ENCODE data around the gene TMEM97.

The TMEM97 gene

DNA sequence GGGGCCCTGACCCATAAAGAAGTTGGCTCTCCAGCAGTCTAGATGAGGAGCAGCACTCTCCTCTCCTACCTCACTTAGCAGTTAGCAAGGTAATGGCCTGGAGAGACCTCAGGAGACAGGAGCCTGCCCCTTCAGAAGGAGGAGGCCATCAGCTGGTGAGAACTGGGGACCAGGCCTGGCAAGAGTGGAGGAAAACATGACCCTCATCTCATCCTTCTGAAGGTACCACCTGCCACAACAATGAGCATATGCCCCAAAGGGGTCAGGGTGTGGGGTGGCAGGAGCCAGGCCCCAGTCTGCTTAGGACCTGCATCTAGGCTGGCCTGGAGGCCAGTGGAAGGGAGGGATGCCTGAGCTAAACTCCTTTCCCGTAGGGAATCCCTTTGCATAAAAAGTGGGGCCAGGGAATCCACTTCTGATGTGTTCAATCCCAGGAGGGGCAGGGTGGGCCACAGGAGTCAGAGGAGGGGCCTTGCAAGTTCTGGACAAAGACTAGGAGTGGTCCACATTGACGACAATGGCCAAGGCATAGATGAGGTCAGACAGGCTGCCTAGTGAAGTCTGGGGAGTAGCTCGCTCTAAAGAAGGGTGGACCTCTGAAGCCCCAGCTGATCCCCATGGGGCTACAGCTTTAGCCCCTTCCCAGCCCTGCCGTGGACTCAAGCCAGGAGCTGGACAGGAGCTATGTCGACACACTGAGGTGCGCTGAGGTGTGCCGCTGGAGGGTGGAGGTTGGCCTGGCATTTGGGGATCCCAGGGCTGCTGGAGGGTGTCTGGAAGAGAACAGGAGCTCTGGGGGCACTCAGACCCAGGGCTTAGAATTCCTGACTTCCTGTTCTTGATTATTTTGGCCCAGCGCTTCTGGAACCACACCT lies 45.0 kb downstream of the TMEM97 start:
- FAIRE-seq = no peak

DNA sequence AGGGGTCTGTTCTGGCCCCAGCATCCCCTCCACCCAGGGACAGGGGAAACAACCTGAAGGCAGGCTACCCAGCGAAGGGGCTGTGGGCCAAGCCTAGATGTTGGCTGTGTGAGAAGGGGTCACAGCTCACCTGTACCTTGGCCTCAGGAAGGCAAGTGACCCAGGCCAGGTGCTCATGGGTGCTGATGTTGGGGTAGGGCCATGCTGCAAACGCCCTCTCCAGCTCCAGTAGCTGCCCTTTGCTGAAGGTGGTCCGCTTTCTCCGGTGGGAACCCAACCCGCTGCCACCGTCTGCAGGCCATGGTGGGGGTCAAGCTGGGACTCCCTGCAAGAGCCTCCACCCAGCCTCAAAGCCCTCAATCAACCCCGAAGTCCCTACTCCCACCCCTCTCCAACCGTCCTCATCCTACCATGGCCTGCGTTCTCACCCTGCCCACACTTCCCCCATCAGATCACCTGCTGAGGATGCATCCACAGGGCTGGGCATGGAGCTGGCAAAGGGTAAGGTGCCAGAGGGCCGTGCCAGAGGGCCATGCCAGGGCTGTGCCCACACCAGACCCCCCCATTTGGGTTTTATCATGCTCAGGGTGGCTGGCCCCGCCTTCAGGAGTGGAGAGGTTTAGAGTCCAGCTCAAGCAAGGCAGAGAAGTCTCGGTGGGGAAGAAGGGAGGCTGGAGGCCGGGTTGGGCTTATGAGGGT lies 45.8 kb downstream of the TMEM97 start, which contains the start of gene SEBOX:
TSS of gene SEBOX (minus strand) at position 535 of the 699 bp plus-strand sequence. CDS start at position 487, 48 bp downstream.
- FAIRE-seq = no peak
- no peak for DNase-seq (ENCODE audit: low spot score)

More for the DNA sequence above, 45.0 kb downstream of the TMEM97 start:
- no peak for DNase-seq (ENCODE audit: low spot score)

DNA sequence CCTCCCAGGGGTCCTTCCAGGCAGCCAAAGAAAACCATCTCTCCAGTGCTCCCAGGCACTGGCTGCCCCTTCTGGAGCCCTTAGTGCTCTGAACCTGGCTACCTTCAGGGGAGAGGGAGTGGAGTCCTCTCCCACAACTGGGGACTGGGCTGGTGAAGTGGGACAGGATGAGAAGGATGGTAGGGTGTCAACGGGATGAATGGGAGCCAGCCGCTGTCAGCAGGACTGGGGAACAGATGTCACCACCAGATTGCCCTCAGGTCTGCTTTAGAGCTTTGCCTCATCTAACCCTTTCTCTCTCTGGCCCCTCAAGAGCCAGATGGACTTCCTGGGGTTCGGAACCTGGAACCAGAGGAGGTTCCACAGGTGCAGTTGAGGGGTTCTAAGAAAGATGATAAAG lies 46.5 kb downstream of the TMEM97 start:
- FAIRE-seq = no peak

DNA sequence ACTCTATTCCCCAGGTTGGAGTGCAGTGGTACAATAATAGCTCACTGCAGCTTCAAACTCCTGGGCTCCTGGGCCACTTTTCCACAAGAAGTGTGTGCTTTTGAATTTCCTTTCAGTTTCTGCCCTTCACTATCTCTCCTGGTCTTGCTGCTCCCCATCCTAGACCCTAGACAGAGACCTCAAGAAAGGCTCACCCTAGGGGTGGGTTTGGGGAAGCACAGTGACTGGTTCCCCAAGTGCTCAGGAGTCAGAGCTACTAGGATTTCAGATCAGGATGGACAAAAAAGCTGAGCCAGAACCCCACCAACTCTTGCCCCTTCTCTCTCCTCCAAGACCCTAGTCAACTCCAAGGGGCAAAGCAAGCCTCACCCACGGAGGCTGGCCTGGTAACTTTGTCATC lies 47.6 kb downstream of the TMEM97 start:
- DNase-seq (ENCODE audit: low spot score) (no peak), FAIRE-seq (no peak)

More for the DNA sequence above, 46.5 kb downstream of the TMEM97 start:
- DNase-seq (ENCODE audit: low spot score) = no peak

DNA sequence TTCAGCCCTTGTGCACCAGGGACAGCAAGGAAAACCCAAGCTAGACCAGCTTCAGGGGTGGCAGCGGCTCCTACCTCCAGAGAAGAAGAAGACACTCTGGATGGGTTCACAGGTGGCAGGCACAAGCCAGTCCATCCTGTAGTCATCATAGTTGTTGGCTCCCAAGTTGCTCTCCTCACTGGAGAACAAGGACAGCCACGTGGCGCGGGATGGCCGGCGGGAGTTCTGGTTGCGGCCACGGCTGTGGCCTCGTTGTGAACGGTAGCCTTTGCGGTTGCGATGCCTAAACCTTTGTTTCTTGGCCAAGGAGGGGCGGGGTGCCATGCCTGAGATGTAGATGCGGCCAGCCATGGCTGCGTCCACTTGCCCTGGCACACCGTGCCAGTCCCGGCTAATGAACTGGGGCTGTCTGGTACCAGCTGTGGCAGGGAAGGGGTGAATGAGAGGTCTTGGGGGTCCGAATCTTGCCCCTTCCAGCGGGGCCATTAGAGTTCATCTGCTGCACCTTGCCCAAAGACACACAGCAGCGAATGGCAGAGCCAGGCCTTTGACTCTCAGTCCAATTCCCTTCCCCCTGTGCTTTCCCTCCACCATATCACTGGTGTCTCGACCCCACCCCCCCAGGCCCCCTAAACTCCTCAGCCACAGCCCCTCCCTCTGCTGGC lies 48.8 kb downstream of the TMEM97 start:
- DNase-seq (ENCODE audit: low spot score) = no peak
- FAIRE-seq = no peak

DNA sequence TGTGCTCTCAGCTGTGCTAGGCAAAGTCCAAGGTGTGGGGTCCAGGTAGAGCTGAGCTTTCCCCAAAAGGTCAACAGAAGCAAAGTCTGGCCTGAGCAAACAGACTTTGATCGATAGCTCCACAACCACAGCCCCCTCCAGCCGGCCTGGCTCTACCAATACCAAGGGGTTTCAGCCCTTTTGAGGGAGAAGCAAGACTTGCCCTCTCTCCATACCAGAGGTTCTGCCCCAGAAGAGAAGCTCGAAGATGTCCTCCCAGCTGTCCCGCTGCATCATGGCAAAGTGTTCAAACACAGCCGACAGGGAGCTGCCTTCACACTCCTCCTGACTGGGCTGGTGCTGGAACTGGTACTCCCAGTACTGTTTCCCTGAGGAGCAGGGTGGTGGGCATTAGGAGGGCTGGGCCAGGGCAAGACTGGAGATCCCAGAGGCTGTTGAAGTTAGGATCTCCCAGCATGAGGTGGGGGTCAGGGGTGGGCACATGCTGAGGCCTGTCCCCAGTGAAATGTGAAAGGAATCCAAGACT lies 49.4 kb downstream of the TMEM97 start:
- FAIRE-seq = no peak
- no peak for DNase-seq (ENCODE audit: low spot score)

DNA sequence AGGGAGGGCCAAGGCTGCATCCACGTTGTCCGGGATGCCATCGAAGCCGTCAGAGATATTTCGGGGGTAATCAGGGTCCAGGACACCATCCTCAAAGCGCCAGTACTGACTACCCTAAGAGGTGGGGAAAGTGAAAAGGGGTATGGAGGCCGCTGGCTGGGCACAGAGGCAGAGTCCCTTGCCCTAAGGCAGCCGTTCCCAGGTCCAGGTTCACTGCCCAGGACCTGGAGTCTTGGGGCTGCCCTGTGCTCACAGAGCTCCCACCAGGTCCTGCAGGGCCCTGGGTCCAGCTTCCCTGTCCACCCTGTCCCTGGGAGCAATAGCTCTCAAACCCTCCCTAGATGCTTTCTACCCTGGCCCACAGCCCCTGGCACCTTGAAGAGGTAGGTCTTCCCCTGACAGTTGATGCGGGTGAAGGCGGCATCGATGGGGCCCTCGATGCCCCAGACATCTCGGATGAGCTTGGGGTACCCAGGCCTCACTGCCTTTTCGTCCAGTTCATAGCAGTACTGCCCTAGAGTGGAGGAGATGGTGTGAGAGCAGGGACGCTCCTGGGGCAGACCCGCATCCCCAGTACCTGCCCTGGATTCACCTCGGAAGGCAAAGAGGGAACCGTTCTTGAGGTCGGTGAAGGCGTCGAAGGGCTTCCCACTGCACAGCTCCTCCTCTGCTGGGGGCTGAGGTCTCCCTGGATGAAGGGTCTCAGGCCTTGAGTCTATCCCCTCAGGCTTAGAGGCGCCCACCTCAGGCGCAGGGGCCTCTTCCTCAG lies 50.1 kb downstream of the TMEM97 start:
- DNase-seq (ENCODE audit: low spot score) = no peak

DNA sequence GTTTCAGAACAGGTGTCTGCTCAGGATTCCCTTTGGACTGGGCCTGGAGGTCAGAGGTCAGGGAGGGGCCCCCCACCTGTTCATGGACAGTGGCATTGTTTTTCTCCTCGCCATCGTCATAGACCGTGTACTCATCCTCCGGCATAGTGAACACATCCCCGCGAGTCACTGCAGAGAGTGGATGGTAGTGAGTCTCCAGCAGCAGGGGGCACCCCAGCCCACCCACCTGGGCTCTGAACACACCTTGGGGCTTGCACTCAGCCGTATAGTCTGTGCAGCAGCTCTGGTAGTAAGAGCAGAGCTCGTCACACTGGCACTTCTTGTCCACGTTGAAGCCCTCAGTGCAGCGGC lies 50.7 kb downstream of the TMEM97 start:
- no peak for FAIRE-seq

More for the DNA sequence above, 50.1 kb downstream of the TMEM97 start:
- FAIRE-seq = no peak

DNA sequence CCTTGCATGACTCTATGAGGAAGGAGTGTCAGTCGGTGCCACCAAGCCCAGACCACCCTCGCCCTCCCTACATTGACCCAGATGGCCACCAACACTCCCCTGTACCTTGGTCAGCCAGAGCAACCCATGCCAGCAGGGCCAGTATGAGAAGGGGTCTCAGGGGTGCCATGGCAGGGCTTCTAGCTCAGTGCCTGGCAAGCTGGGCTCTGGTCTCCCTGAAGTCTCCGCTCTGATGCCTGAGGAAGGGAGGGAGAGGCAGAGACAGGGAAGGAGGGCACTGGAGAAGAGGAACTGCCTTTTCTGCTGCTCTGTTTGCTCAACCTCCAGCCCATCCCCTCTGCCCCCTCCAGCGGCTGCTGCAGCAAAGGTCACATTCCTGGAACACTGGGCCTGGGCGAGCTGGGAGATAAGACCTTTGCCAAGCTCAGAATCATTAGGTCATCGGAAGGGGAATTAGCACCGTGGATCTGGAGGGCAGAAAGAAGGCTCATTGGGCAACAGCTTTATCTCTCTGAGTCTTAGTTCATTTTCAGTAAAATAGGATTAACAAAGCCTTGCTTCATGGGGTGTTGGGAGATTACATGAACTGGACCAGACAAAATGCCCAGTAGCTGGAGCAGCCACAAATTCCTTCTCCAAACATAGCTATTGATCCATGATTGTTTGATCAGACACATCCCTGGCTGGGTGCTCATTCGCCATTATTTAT lies 51.2 kb downstream of the TMEM97 start, which contains the start of gene VTN:
TSS of gene VTN (minus strand) at position 273 of the 709 bp plus-strand sequence. CDS start at position 169, 104 bp downstream.
- DNase-seq (ENCODE audit: low spot score) (peak; percentile 44), FAIRE-seq (no peak)

More for the DNA sequence above, 50.7 kb downstream of the TMEM97 start:
- DNase-seq (ENCODE audit: low spot score) = no peak

DNA sequence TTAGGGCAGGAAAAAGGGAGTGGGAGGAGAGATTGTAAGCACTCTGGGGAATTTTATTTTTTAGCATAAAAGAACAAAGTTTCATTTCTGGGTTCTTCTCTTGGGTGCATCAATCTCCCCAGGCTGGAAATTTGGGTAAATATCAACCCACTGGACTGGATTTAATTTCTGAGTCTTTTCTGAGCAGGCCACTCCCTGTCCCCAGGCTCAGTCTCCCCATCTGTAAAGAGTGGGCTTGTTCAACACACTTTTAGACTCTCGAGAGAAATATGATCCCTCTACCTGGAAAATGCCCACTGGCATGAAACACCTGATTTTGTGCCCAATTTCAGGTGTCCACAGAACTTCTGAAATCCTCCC lies 51.7 kb downstream of the TMEM97 start:
- no peak for FAIRE-seq
- no peak for DNase-seq (ENCODE audit: low spot score)

DNA sequence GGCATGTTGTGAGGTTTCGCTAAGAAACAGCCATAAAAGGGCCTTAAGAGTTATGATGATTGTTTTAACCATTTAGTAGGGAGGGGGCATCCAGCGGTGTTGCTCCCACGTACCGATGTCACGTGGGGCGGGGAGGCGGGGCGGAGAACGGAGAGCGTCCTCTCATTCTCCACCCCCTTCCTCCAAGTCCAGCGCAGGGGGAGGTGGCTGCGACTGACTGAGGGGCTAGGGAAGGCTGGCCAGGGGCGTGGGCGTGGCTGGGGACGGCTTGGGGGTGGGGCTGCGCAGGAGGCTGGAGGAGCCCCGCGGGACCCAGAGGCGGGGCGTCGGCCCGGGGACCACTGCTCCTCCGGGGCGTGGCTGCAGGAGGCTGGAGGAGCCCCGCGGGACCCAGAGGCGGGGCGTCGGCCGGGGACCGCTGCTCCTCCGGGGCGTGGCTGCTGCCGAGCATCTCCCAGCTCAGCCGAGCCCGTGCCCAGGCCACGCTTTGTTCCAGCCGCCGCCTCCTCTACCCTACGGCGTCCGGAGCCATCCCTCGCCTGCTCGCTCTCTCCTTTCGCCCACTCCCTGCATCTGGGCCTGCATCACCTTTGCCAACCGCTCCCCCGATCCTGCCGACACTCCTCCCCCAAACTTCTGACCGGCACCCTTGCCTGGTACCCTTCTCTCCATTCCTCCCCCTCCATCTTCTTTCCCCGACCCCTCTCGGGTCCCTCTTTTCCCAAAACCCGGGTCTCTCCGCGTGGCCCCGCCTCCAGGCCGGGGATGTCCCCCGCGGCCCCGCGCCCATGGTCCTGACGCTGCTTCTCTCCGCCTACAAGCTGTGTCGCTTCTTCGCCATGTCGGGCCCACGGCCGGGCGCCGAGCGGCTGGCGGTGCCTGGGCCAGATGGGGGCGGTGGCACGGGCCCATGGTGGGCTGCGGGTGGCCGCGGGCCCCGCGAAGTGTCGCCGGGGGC lies 52.5 kb downstream of the TMEM97 start, which contains the start of gene SARM1:
TSS of gene SARM1 (plus strand) at position 450 of the 958 bp plus-strand sequence. CDS start at position 789, 339 bp downstream.
- FAIRE-seq = no peak
- DNase-seq (ENCODE audit: low spot score) = no peak

DNA sequence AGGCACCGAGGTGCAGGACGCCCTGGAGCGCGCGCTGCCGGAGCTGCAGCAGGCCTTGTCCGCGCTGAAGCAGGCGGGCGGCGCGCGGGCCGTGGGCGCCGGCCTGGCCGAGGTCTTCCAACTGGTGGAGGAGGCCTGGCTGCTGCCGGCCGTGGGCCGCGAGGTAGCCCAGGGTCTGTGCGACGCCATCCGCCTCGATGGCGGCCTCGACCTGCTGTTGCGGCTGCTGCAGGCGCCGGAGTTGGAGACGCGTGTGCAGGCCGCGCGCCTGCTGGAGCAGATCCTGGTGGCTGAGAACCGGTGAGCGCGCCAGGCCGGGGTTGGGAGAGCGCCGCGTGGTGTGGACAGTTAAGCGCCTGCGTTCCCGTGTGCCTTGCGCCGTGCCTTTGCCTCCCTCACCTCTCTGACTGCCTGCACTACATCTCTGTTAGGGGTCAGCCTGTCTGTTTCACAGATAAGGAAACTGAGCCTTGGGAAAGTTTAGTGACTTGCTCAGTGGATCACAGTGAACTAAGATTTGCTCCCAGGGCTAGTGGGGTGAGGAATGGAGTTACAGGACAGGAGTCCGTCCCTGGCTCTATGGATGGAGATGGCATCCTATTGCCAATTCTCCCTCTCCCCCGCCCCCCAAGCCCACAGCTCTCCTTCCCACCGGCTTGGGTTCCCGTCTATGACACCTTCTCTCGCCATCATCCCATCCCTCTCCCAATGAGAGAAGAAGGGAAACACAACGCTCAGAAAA lies 53.4 kb downstream of the TMEM97 start:
- FAIRE-seq (no peak), DNase-seq (ENCODE audit: low spot score) (no peak)

DNA sequence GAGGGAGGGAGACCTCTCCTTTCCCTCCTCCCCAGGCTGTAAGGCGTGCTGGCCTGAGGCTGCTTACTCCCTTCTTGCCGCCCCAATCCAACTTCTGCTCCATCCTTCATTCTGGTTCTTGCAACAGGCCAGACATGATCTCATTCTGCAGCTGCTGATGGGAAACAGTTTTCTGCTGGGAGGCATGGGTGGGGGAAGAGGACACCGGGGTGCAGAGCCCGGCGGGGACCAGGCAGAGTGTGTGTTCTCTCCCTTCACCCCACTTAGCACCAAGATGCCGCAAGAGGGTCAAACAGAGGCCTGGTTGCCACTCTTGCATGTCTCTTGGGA lies 53.9 kb downstream of the TMEM97 start:
- FAIRE-seq (no peak), DNase-seq (ENCODE audit: low spot score) (no peak)

All from RCC 7860 (cell line).